Testis (tissue), 3 donors: ENCODE data around the gene KLRK1. TPM values are rescaled to one million over a fixed set of nuclear protein-coding genes. Genes with fewer than 3 reads are reported as not detected.
"Not testable (repeated sequence)": the region's sequence is repeated elsewhere in the genome, so short reads cannot be mapped to it uniquely, and the experiment has no call there.

Source experiments
- DNase-seq: peaks from one replicate; pipeline ENCODE4 v3.0.0-alpha.2; 2019
- H3K27ac ChIP-seq, 2 donors: fragments of 200-600 bp; sonication (generic); one replicate each; pipeline ENCODE4 v1.5.1; 2019
- H3K27me3 ChIP-seq: fragments of 200-600 bp; sonication (generic); one replicate; pipeline ENCODE4 v1.5.1; 2019
- H3K36me3 ChIP-seq: fragments of 200-600 bp; sonication (generic); one replicate; pipeline ENCODE4 v1.5.1; 2017; ENCODE audit warnings: low read depth; ENCODE audit errors: missing control alignments
- H3K4me1 ChIP-seq: fragments of 200-600 bp; sonication (generic); one replicate; pipeline ENCODE4 v1.5.1; 2019
- H3K4me3 ChIP-seq, 2 donors: fragments of 200-600 bp; sonication (generic); one replicate each; pipeline ENCODE4 v1.5.1; 2017 to 2019
- H3K9me3 ChIP-seq: fragments of 200-600 bp; sonication (generic); one replicate; pipeline ENCODE4 v1.5.1; 2017
- CTCF ChIP-seq, 3 experiments: fragments of 450-650 bp in 2 of 3; fragments of 200-600 bp in 1 of 3; sonication (generic) in 1 of 3; IDR thresholded peaks; one replicate each; pipeline ENCODE4 v1.5.1; 2016 to 2019; ENCODE audit warnings: antibody characterized with exemption in 3 of 3, mild to moderate bottlenecking in 2 of 3, moderate library complexity in 1 of 3
- POLR2A ChIP-seq: fragments of 450-650 bp; IDR thresholded peaks from one replicate; pipeline ENCODE4 v1.6.1; 2017; ENCODE audit warnings: antibody characterized with exemption, mild to moderate bottlenecking, moderate library complexity
- WGBS, 2 donors: methylation state at CpG; one replicate each; pipeline ENCODE4 v1.1.5; 2018; 5-methylcytosine and 5-hydroxymethylcytosine counted together
- intact Hi-C: fragments of 100-400 bp; cut with DNase I; formaldehyde crosslinking; loops from one replicate; pipeline ENCODE4 v1.15.1; 2023; ENCODE audit warnings: low total_unique reads
- polyA plus RNA-seq: library from polyadenylated mRNA; stranded (reverse); fragments of 350-450 nt; fragmentation: Illumina TruSeq; extraction: RNeasy Lipid Tissue Mini Kit (QIAGEN cat#74804); gene quantifications from one replicate; pipeline ENCODE4 v1.2.3, GENCODE V29; 2014; ENCODE audit warnings: low read depth, low replicate concordance; ENCODE audit not compliant: insufficient read depth
- total RNA-seq, 2 donors: library from RNA; depleted of rRNA; stranded (reverse); fragments of >200 nt; gene quantifications; one replicate each; pipeline ENCODE4 v1.2.3, GENCODE V29; 2016

The KLRK1 gene
- total and polyA plus RNA-seq, 3 donors from 2014 or later = 1.3 to 5.4 (median 2.8) TPM

- intact Hi-C loops = no loop called here
- Histone ChIP-seq H3K36me3 (no peaks in the 10 kb centered on the region), H3K9me3 (no peaks in the 10 kb centered on the region), H3K27ac (no peak overlapping the region), H3K27me3 (no peaks in the 10 kb centered on the region), H3K4me1 (no peaks in the 10 kb centered on the region), H3K4me3 (no peak overlapping the region)
- 93 to 95% methylated on average over 1 of the region's 1 CpG for WGBS, 2 donors
- no peak for DNase-seq
- TF ChIP-seq CTCF (IDR thresholded peaks at IDR 0.05) = no peak
- no peak for TF ChIP-seq POLR2A
Observed at GRCh38 chr12:10341892-10342509, 47.8 kb downstream of the KLRK1 start.

- H3K4me3 ChIP-seq, H3K4me1 ChIP-seq, H3K27me3 ChIP-seq, H3K9me3 ChIP-seq, DNase-seq, intact Hi-C loops, H3K27ac ChIP-seq, H3K36me3 ChIP-seq: not testable (repeated sequence)
- WGBS, 2 donors = 76 to 87% methylated on average over 2 of the region's 2 CpGs
Observed at GRCh38 chr12:10340946-10341345, 48.9 kb downstream of the KLRK1 start.

- no peaks in the 10 kb centered on the region for H3K9me3 ChIP-seq
- H3K27ac ChIP-seq = no peak overlapping the region
- intact Hi-C loops = no loop called here
- H3K36me3 ChIP-seq = no peaks in the 10 kb centered on the region
- H3K27me3 ChIP-seq = no peaks in the 10 kb centered on the region
- H3K4me1 ChIP-seq = no peaks in the 10 kb centered on the region
- H3K4me3 ChIP-seq = no peak overlapping the region
- no peak for DNase-seq
- WGBS, 2 donors = 83 to 86% methylated on average over 9 of the region's 9 CpGs
- TF ChIP-seq CTCF (IDR thresholded peaks at IDR 0.05) (no peak), POLR2A (no peak)
Observed at GRCh38 chr12:10339053-10339840, 50.6 kb downstream of the KLRK1 start.

- H3K36me3 ChIP-seq, DNase-seq, H3K27me3 ChIP-seq, H3K9me3 ChIP-seq, H3K4me1 ChIP-seq, H3K4me3 ChIP-seq, intact Hi-C loops, H3K27ac ChIP-seq: not testable (repeated sequence)
- 97 to 99% methylated on average over 4 of the region's 4 CpGs for WGBS, 2 donors
Observed at GRCh38 chr12:10338470-10338869, 51.4 kb downstream of the KLRK1 start.

- H3K4me1 ChIP-seq, intact Hi-C loops, H3K36me3 ChIP-seq, H3K27ac ChIP-seq, H3K9me3 ChIP-seq, H3K4me3 ChIP-seq, H3K27me3 ChIP-seq: not testable (repeated sequence)
- peak; percentile 24 for DNase-seq
- 32 to 65% methylated on average over 4 of the region's 4 CpGs for WGBS, 2 donors
Observed at GRCh38 chr12:10336196-10336595, 53.6 kb downstream of the KLRK1 start.

GRCh38 chr12:10331642-10332239 lies 58.1 kb downstream of the KLRK1 start:
- H3K4me1 ChIP-seq = no peaks in the 10 kb centered on the region
- H3K27me3 ChIP-seq = no peaks in the 10 kb centered on the region
- TF ChIP-seq POLR2A (no peak), CTCF (IDR thresholded peaks at IDR 0.05) (peak; percentile 31 to 53 (median 45))
- no peak for DNase-seq
- H3K9me3 ChIP-seq = no peaks in the 10 kb centered on the region
- H3K36me3 ChIP-seq = no peaks in the 10 kb centered on the region
- no peak overlapping the region for H3K4me3 ChIP-seq
- intact Hi-C loops = no loop called here
- no peak overlapping the region for H3K27ac ChIP-seq
- WGBS, 2 donors = 51 to 59% methylated on average over 2 of the region's 2 CpGs

- H3K9me3 ChIP-seq, H3K4me1 ChIP-seq, H3K36me3 ChIP-seq, H3K27ac ChIP-seq, DNase-seq, intact Hi-C loops, H3K4me3 ChIP-seq, H3K27me3 ChIP-seq: not testable (repeated sequence)
- WGBS, 2 donors = 74 to 77% methylated on average over 2 of the region's 2 CpGs
Observed at GRCh38 chr12:10328691-10329090, 61.1 kb downstream of the KLRK1 start.
